Endothelial cell of umbilical vein (primary cell): ENCODE data around the gene PRR20E. TPM values are rescaled to one million over a fixed set of nuclear protein-coding genes. Genes with fewer than 3 reads are reported as not detected.
"Not testable (repeated sequence)": the region's sequence is repeated elsewhere in the genome, so short reads cannot be mapped to it uniquely, and the experiment has no call there.

Experiments
- BruUV-seq: library from RNA; stranded (reverse); fragments of 400-500 nt; replicated peaks from 2 replicates; lab custom pipeline; 2021; lab: Mats Ljungman, UMichigan
- CTCF ChIA-PET: fragments of 300-600, 350-600 bp; sonication (Branson Sonifier 250); formaldehyde crosslinking; loops from one replicate; lab custom pipeline; 2021; ENCODE audit warnings: antibody characterized with exemption, inconsistent platforms; lab: Charles Lee
- POLR2A ChIA-PET: fragments of 300-600, 350-600 bp; sonication (Branson Sonifier 250); formaldehyde crosslinking; loops from one replicate; lab custom pipeline; 2021; ENCODE audit warnings: antibody characterized with exemption, inconsistent platforms; lab: Charles Lee
- DNase-seq: peaks from one replicate; pipeline ENCODE4 v3.0.0-alpha.2; 2011; ENCODE audit warnings: low read depth, low spot score
- FAIRE-seq: peaks from 2 replicates; lab custom pipeline; 2011; peaks lifted over from hg19 to GRCh38; lab: Jason Lieb, UNC
- H2AFZ ChIP-seq: 2 replicates; pipeline ENCODE4 v1.6.0; 2012; ENCODE audit warnings: low read depth, low read length, control low read depth, inconsistent platforms
- H3K27ac ChIP-seq: 2 replicates; pipeline ENCODE4 v1.5.1; 2011; ENCODE audit warnings: low read depth, mild to moderate bottlenecking, control low read depth, low read length, moderate library complexity; ENCODE audit not compliant: insufficient read depth
- H3K27me3 ChIP-seq, 2 experiments: 2 replicates each; pipeline versions ENCODE4 v1.6.0 to v1.6.1; 2011; ENCODE audit warnings: low read length in 2 of 2, mixed read lengths in 1 of 2; ENCODE audit not compliant: control insufficient read depth in 2 of 2, insufficient read depth in 2 of 2
- H3K36me3 ChIP-seq, 2 experiments: 2 replicates in 1 of 2; 3 replicates in 1 of 2; pipeline ENCODE4 v1.5.1; 2011; ENCODE audit warnings: low read length in 2 of 2, mild to moderate bottlenecking in 1 of 2, moderate library complexity in 1 of 2; ENCODE audit not compliant: control insufficient read depth in 2 of 2, insufficient read depth in 2 of 2; ENCODE audit errors: extremely low read depth in 1 of 2
- H3K4me1 ChIP-seq: 3 replicates; pipeline ENCODE4 v1.5.1; 2011; ENCODE audit warnings: mild to moderate bottlenecking, low read length; ENCODE audit not compliant: control insufficient read depth, insufficient read depth; ENCODE audit errors: extremely low read depth
- H3K4me2 ChIP-seq: 2 replicates; pipeline ENCODE4 v1.6.1; 2011; ENCODE audit warnings: low read length, control low read depth, mixed read lengths; ENCODE audit not compliant: insufficient read depth
- H3K4me3 ChIP-seq, 3 experiments: fragments of 200-600 bp in 1 of 3; sonication (generic), shearing (Covaris generic) in 1 of 3; replicated peaks in 1 of 3; 2 replicates each; pipeline ENCODE4 v1.5.1; 2011 to 2016; ENCODE audit warnings: control low read depth in 3 of 3, low read length in 3 of 3, mild to moderate bottlenecking in 2 of 3, inconsistent platforms in 1 of 3, low read depth in 1 of 3, moderate library complexity in 1 of 3; ENCODE audit not compliant: insufficient read depth in 1 of 3
- H3K79me2 ChIP-seq: 2 replicates; pipeline ENCODE4 v1.6.0; 2012; ENCODE audit warnings: low read length, inconsistent platforms; ENCODE audit not compliant: control insufficient read depth, insufficient read depth
- H3K9ac ChIP-seq: replicated peaks from 2 replicates; pipeline ENCODE3; 2011; ENCODE audit warnings: low read length, control low read depth; ENCODE audit not compliant: insufficient read depth; ENCODE audit errors: extremely low read depth
- H3K9me1 ChIP-seq: replicated peaks from 3 replicates; pipeline ENCODE4 v1.6.0; 2011; ENCODE audit warnings: mild to moderate bottlenecking, low read length; ENCODE audit not compliant: control insufficient read depth, insufficient read depth; ENCODE audit errors: extremely low read depth
- H3K9me3 ChIP-seq: replicated peaks from 2 replicates; pipeline ENCODE4 v1.5.1; 2012; ENCODE audit warnings: low read length, inconsistent platforms; ENCODE audit not compliant: control insufficient read depth, insufficient read depth
- H4K20me1 ChIP-seq: replicated peaks from 2 replicates; pipeline ENCODE3; 2011; ENCODE audit warnings: mild to moderate bottlenecking, low read length; ENCODE audit not compliant: control insufficient read depth, insufficient read depth; ENCODE audit errors: extremely low read depth
- CTCF ChIP-seq, 2 donors: IDR thresholded peaks; 1 replicate in 1 of 2; 2 replicates in 1 of 2; pipeline ENCODE4 v1.5.1; 2011; ENCODE audit warnings: low read length in 2 of 2, mild to moderate bottlenecking in 2 of 2, moderate library complexity in 2 of 2, control low read depth in 1 of 2, inconsistent platforms in 1 of 2, low read depth in 1 of 2; ENCODE audit not compliant: insufficient read depth in 1 of 2; ENCODE audit errors: extremely low read depth in 1 of 2
- EZH2 ChIP-seq: IDR thresholded peaks from 2 replicates; pipeline ENCODE4 v1.6.1; 2012; ENCODE audit warnings: borderline replicate concordance, low read depth, mild to moderate bottlenecking, moderate library complexity, low read length, inconsistent platforms; ENCODE audit not compliant: severe bottlenecking
- FOS ChIP-seq: IDR thresholded peaks from 2 replicates; pipeline ENCODE4 v1.6.1; 2011; ENCODE audit warnings: mild to moderate bottlenecking, low read length, moderate library complexity, borderline replicate concordance; ENCODE audit not compliant: insufficient read depth
- GATA2 ChIP-seq: IDR thresholded peaks from 2 replicates; pipeline ENCODE4 v1.7.0; 2011; ENCODE audit warnings: low read depth, mild to moderate bottlenecking, moderate library complexity, mixed read lengths, low read length; ENCODE audit not compliant: insufficient read length, insufficient read depth
- JUN ChIP-seq: IDR thresholded peaks from 2 replicates; pipeline ENCODE4 v1.6.1; 2011; ENCODE audit warnings: borderline replicate concordance, low read depth; ENCODE audit not compliant: insufficient read length, insufficient read depth
- MAX ChIP-seq: IDR thresholded peaks from 2 replicates; pipeline ENCODE4 v1.6.1; 2011; ENCODE audit not compliant: insufficient read depth, insufficient read length
- MYC ChIP-seq: IDR thresholded peaks from one replicate; pipeline ENCODE4 v1.6.1; 2011; ENCODE audit warnings: mild to moderate bottlenecking, low read depth, low read length
- POLR2AphosphoS5 ChIP-seq: IDR thresholded peaks from 2 replicates; pipeline ENCODE4 v1.6.1; 2012; ENCODE audit warnings: low read depth, mild to moderate bottlenecking, control low read depth, low read length, moderate library complexity; ENCODE audit not compliant: insufficient read depth
- dilution Hi-C: fragments of 300-500 bp; cut with MboI; formaldehyde crosslinking; loops from one replicate; pipeline ENCODE4 v1.15.0; 2019; ENCODE audit warnings: low sequenced_read_pairs; ENCODE audit not compliant: extremely low pct_ligation_motif_present
- intact Hi-C: fragments of 100-400 bp; cut with micrococcal nuclease; formaldehyde crosslinking; loops from one replicate; pipeline ENCODE4 v1.10.0; 2022
- polyA plus RNA-seq, 4 experiments: library from polyadenylated mRNA; depleted of rRNA in 3 of 4; stranded (reverse) in 3 of 4; unstranded in 1 of 4; fragments of >200 nt; gene quantifications; 2 replicates each; pipeline versions ENCODE4 v1.2.1 to v1.2.3, GENCODE V29; 2011 to 2012; ENCODE audit warnings: missing spikeins in 1 of 4
- total RNA-seq: library from RNA; stranded (reverse); gene quantifications from 2 replicates; pipeline ENCODE4 v1.2.3, GENCODE V29; 2021

Gene PRR20E
- total and polyA plus RNA-seq, 2 donors (not counting 3 experiments of a cell fraction or from before 2014, with no cell fraction given) = not detected

- Histone ChIP-seq H3K4me2 (no peak overlapping the region), H4K20me1 (no peaks in the 10 kb centered on the region), H3K4me1 (no peaks in the 10 kb centered on the region), H3K9me3 (no peaks in the 10 kb centered on the region), H3K79me2 (no peaks in the 10 kb centered on the region), H3K36me3 (no peaks in the 10 kb centered on the region), H3K9me1 (no peaks in the 10 kb centered on the region), H3K27me3 (no peaks in the 10 kb centered on the region), H3K9ac (no peak overlapping the region), H3K4me3 (no peak overlapping the region), H2AFZ (no peak overlapping the region), H3K27ac (no peak overlapping the region)
- dilution Hi-C loops (no loop called here), intact Hi-C loops (no loop called here)
- DNase-seq (no peak), FAIRE-seq (no peak)
- ChIA-PET CTCF (no interaction called here), POLR2A (no interaction called here)
- no peak for TF ChIP-seq MYC
- TF ChIP-seq JUN = no peak
- TF ChIP-seq MAX = no peak
- no peak for TF ChIP-seq POLR2AphosphoS5
- TF ChIP-seq CTCF (IDR thresholded peaks at IDR 0.05; ENCODE audit: extremely low read depth in 1 of 2, insufficient read depth in 1 of 2, low read depth in 1 of 2, low read length in 2 of 2) = no peak
- TF ChIP-seq FOS = no peak
- TF ChIP-seq GATA2 = no peak
- no peak for TF ChIP-seq EZH2
- BruUV-seq = no TSS peak
Observed at GRCh38 chr13:57138988-57139387, 28.0 kb upstream of the PRR20E start.

- dilution Hi-C loops, FAIRE-seq, intact Hi-C loops: not testable (repeated sequence)
Observed at GRCh38 chr13:57139781-57140180, 27.2 kb upstream of the PRR20E start.

GRCh38 chr13:57140235-57140968, 26.6 kb upstream of the PRR20E start, which contains the start of gene PRR20A:
PRR20A (plus strand) TSS chr13:57140918; CDS start chr13:57141305, 387 bp downstream.
- H3K4me3 ChIP-seq, intact Hi-C loops, dilution Hi-C loops, POLR2A ChIA-PET, H4K20me1 ChIP-seq, FAIRE-seq, H3K27ac ChIP-seq, DNase-seq, H3K4me1 ChIP-seq, H3K79me2 ChIP-seq, H3K9ac ChIP-seq, H3K9me3 ChIP-seq, H3K9me1 ChIP-seq, H3K4me2 ChIP-seq, H3K27me3 ChIP-seq, H3K36me3 ChIP-seq, BruUV-seq, H2AFZ ChIP-seq, CTCF ChIA-PET: not testable (repeated sequence)

More at GRCh38 chr13:57139781-57140180, 27.2 kb upstream of the PRR20E start:
- H3K36me3 ChIP-seq, CTCF ChIA-PET, H4K20me1 ChIP-seq, H3K79me2 ChIP-seq, H3K9me1 ChIP-seq, H3K27me3 ChIP-seq, H2AFZ ChIP-seq, BruUV-seq, H3K9me3 ChIP-seq, H3K4me1 ChIP-seq, H3K4me2 ChIP-seq, DNase-seq, H3K27ac ChIP-seq, H3K9ac ChIP-seq, POLR2A ChIA-PET, H3K4me3 ChIP-seq: not testable (repeated sequence)
